Measurements from ENCODE around the gene RARA. TPM values are rescaled to one million over a fixed set of nuclear protein-coding genes. Genes with fewer than 3 reads are reported as not detected.

Gene RARA
- total RNA-seq, result 18.6 TPM
- long read RNA-seq, partial matches to known transcripts, result 4 of 5 reads
- long read RNA-seq, other reads (novel, unspliced or antisense), result 1 of 5 reads

DNA sequence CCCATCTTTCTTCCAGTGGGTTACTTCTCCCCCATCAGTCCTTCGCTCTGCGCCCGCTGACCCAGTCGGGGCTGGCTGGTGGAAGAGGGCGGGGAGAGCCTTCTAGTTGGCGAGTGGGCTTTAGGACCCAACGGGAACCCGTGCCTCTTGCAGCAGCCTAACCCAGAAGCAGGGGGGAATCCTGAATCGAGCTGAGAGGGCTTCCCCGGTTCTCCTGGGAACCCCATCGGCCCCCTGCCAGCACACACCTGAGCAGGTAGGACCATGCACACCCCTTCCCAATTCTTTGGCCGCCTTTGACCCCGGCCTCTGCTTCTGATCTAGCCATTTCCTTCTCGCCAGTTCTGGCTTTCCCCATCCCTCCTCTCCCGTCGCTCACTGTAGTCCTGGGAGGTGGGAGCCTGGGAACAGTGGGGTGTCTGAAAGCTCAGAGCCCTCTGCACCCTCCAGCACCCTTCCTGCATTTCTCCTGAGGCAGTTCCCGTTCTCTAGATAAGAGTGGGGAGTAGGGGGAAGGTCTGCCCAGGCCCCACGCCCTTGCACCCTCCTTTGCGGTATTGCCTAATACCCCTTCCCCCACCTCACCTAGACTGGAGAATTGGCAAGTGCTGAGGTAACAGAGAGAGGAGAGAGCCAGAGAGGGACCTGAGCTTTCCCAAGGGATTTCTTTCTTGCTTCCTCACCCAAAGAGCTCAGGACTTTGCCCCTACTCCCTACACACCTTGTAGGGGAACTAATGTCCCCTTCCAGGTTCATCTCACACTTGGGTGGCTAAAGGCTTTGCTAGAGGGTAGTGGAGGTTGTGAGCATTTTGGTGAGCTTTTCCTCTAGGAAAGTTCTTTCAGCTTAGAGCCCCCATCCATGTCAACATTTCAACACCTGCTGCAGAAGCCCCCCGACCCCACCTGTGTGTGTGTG, at the start of gene RARA:
Gene RARA, plus strand, starts transcription at position 150 of the 918 bp plus-strand sequence. CDS start 22,039 bp downstream, outside the sequence.
- ATAC-seq, result peak; percentile 29
- DNase-seq, result peak; percentile 70
- intact Hi-C loops (cut with micrococcal nuclease), result no loop called here

DNA sequence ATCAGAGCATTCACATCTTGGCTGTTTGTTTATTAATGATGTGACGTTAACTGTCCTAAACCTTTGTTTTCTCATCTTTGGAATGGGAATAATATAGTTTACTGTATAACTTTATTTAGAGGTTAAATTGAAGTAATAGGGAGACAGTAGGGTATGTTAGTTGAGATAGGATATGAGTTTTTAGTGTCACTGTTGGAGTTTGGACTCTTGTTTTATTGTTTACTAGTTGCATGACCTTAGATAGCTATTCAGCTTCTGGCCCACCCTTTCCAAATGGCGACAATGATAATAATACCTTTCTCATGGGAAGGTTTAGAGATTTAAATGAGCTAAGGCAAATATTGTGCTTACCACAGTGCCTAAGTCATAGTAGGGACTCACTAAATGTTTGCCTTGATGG, 49.5 kb upstream of the RARA start:
- no peak for DNase-seq
- intact Hi-C loops (cut with micrococcal nuclease), result no loop called here
- ATAC-seq, result no peak

DNA sequence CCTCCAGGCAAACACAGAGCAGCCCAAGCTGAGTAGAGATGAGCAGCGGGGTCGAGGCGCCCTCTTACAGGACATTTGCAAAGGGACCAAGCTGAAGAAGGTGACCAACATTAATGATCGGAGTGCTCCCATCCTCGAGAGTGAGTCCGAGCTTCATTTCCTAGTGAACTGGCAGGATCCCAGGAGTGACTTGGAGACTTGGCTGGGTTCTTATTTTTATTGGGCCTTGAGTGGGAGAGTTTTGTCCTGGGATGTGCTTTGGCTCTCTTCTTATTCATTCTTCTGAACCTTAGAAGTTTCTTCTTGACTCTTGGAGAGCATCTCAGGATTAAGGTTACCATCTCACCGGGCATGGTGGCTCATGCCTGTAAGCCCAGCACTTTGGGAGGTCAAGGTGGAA, 48.5 kb upstream of the RARA start:
- intact Hi-C loops (cut with micrococcal nuclease), result no loop called here
- DNase-seq (no peak), ATAC-seq (peak; percentile 35)

DNA sequence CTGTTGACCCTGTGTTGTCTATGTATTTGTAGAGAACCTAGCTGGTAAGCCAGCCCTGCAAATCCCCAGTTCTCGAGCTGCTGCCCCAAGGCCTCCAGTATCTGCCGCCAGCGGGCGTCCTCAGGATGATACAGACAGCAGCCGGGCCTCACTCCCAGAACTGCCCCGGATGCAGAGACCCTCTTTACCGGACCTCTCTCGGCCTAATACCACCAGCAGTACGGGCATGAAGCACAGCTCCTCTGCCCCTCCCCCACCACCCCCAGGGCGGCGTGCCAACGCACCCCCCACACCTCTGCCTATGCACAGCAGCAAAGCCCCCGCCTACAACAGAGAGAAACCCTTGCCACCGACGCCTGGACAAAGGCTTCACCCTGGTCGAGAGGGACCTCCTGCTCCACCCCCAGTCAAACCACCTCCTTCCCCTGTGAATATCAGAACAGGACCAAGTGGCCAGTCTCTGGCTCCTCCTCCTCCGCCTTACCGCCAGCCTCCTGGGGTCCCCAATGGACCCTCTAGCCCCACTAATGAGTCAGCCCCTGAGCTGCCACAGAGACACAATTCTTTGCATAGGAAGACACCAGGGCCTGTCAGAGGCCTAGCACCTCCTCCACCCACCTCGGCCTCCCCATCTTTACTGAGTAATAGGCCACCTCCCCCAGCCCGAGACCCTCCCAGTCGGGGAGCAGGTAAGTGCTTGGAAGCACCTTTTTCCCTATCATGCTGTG, 44.4 kb upstream of the RARA start:
- no peak for ATAC-seq
- no peak for DNase-seq
- intact Hi-C loops (cut with micrococcal nuclease), result no loop called here

DNA sequence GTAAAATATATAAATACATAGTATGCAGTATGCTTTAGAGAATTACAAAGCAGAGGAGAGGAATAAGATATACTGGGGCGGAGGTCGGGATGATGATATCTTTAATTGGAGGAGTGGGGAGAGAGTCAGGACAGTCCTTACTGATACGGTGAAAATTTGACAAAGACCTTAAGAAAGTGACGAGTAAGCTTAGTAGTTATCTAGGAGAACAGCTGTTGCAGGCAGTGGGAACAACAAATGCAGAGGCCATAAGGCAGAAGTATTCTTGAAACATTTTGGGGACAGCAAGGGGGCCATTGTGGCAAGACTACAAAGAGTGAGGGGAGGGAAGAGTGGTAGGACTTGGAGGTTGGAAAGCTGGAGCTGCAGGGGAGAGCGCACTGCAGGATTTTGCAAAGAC, 43.6 kb upstream of the RARA start:
- DNase-seq, result no peak
- intact Hi-C loops (cut with micrococcal nuclease), result no loop called here
- no peak for ATAC-seq

DNA sequence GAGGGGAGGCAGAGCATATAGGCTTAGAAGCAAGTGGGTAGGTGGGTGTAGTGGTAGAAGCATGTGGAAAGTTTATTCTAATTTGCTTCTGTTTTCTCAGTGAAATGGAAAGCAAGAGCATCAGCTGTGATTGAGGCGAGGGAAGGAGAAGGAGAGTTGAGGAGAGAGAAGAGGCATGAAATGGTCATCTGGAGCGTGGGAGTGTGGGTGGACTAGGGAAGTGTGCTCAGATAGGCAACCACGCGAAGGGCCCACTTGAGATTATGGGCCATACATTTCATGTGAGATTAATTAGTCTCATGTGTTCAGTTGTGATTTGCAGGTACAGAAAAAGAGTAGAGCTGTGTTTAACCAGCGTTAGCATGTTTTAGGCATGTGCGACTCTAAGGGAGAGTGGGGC, 42.1 kb upstream of the RARA start:
- DNase-seq (no peak), ATAC-seq (no peak)
- intact Hi-C loops (cut with micrococcal nuclease), result no loop called here

DNA sequence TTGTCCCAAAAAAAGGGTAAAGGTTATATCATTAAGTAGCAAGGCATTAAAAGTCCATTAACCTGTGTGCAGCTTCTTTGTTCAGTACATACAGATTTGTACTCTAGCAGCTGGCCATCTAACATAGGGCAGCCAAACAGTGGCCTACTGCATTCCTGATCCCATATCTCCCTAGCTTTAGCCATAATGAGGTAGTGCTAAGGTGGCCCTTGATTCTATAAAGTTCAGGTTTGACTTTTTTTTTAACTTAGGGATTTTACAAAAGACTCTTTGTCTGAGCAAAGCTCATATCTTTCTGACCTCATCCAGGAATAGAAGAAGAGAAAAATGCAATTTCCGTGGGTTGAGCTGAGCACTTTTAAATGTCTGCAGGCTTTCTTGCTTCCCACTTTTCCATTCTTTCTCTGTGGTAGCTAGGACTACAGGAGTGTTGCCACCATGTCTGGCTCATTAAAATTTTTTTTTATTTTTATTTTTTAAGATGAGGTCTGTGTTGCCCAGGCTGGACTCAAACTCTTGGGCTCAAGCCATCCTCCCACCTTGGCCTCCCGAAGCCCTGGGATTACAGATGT, 40.8 kb upstream of the RARA start:
- intact Hi-C loops (cut with micrococcal nuclease), result no loop called here
- ATAC-seq (no peak), DNase-seq (no peak)

DNA sequence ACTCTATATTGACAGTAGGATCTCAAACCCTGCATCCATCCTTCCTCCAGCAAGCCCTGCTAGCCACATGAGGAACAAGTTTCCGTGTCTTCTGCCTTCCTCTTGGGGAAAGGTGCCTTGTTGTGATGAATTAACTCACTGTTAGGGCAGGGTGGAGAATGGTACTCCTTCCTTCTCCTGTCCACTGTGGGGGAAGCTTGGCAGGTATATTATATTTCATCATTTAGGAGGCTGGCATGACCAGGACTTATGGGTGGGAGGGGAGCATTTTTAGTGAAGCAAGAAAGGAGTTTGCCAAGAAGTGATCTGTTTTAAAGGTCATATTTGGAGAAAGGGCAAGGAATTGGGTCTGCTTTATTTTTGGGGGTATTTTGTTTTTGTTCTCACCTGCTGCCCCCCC, 30.6 kb upstream of the RARA start:
- intact Hi-C loops (cut with micrococcal nuclease), result no loop called here
- ATAC-seq (no peak), DNase-seq (no peak)

DNA sequence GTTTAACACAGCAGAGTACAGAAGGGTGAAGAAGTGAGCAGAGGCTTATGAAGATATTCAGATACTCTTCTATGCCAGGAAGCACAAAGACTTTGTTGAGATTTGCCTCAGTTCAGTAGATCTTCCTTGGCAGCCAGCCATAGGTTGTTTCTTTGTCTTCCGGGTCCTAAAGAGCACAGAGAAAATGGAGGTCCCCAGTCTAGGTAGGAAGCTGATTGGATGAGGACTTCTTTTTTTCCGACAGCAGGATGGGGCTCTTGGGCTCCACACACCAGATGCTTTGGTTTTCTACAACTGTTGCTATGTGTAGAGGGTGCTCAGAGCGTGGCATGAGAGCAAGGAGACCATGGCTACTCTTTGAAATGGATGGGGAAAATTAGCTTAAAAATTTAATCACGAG, 29.6 kb upstream of the RARA start:
- ATAC-seq (no peak), DNase-seq (no peak)
- intact Hi-C loops (cut with micrococcal nuclease), result no loop called here

DNA sequence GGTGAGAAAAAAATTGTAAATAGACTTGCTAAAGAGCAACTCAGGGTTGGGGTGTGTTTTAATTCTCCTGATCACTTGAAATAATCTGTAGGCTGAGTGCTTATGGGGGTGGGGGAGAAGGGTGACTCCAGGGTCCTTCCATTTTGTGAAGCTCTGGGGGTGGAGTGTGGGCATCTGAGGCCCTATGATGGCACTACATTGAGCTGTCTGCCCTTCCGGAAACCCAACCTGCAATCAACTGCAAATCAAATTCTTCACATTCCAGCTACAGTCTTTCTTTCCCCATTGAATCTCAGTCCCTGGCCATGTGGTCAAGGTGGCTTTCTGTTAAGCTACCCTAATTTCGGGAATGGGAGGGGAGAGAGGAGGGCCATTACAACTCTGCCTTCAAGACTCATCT, 27.3 kb upstream of the RARA start:
- ATAC-seq (no peak), DNase-seq (no peak)
- intact Hi-C loops (cut with micrococcal nuclease), result loop anchor here (10.0 kb wide), 1 partner anchor 57 kb away; no protein-coding TSS in a partner anchor

DNA sequence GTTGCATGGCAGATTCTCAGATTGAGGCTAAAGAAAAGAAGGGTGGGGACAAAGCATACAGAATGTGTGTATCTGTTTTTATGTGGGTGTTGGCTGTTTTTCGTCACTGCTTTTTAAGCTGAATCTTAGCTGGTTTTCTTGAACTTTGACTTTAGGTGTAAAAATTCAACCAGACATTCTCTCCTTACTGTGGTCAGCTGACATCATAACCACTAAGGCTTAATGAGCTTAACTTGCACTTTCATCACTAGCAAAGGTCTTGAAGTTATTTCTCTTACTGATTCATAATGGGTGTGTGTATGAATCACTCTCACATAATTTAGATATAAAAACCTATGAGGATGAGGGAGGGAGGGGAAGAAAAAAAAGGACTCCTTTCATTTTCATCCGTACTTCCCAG, 25.3 kb upstream of the RARA start:
- DNase-seq (no peak), ATAC-seq (no peak)
- intact Hi-C loops (cut with micrococcal nuclease), result loop anchor here (10.0 kb wide), 1 partner anchor 59 kb away; no protein-coding TSS in a partner anchor

DNA sequence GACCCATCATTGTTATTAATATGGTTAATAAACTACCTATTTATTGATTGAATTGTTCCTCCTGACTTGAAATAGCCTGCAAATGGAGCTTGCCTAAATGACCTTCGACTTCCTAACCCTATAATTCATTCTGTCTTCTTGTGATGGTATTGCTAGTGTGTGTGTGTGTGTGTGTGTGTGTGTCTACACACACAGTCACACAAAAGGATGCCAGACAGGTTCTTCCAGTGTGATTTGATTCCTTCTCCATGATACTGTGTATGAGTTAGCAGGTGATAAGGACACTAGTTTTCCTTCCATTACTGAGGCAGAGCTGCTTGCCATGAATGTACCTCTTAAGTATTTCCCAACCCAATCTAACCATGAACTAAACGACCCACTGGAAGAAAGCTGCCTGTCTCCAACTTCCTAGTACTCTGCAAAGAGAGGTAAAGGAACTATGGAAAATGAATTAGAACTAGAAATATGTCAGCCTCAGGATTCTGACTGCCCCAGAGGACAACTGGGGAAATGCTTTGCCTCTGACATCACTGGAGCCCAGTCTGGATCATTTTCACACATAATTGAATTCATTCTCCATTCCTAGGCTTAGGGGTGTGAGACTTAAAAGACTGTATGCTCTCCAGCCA, 24.8 kb upstream of the RARA start:
- intact Hi-C loops (cut with micrococcal nuclease), result loop anchor here (10.0 kb wide), 1 partner anchor 59 kb away; no protein-coding TSS in a partner anchor
- DNase-seq, result no peak
- peak; percentile 10 for ATAC-seq

DNA sequence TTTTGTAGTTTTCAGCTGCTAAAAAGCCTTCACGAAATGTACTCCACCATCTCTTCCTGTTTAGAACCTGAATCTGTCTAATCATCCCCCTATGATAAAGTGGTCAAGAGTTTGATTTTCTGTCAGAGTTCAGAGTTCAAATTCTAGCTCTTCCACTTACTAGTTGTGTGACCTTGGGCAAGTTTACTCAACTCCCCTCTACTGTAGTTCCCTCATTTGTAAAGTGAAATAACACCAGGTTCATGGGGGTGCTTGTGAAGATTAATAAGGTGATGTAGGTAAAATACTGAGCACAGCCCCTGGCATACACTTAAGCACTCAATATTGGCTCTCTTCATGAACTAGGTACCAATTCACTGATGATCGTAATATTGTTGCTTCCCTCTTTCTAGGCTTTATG, 22.5 kb upstream of the RARA start:
- DNase-seq (no peak), ATAC-seq (no peak)
- intact Hi-C loops (cut with micrococcal nuclease), result loop anchor here (10.0 kb wide), 1 partner anchor 62 kb away; no protein-coding TSS in a partner anchor

DNA sequence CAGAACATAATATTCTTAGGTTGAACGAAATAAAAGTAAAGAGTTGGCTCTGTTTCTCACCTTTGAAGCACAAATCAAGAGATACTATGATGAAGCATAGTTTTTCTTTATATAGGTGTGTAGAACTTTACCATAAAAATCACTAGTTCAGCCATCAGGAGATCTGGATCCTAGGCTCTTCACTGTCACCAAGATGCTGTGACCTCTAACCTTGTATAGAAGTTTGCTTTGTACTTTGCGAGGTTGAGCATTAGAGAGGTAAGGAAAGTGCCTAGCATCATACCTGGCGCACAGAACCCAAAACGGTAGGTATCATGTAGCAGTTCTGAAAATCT, 21.9 kb upstream of the RARA start:
- no peak for DNase-seq
- intact Hi-C loops (cut with micrococcal nuclease), result loop anchor here (10.0 kb wide), 1 partner anchor 62 kb away; no protein-coding TSS in a partner anchor
- no peak for ATAC-seq

DNA sequence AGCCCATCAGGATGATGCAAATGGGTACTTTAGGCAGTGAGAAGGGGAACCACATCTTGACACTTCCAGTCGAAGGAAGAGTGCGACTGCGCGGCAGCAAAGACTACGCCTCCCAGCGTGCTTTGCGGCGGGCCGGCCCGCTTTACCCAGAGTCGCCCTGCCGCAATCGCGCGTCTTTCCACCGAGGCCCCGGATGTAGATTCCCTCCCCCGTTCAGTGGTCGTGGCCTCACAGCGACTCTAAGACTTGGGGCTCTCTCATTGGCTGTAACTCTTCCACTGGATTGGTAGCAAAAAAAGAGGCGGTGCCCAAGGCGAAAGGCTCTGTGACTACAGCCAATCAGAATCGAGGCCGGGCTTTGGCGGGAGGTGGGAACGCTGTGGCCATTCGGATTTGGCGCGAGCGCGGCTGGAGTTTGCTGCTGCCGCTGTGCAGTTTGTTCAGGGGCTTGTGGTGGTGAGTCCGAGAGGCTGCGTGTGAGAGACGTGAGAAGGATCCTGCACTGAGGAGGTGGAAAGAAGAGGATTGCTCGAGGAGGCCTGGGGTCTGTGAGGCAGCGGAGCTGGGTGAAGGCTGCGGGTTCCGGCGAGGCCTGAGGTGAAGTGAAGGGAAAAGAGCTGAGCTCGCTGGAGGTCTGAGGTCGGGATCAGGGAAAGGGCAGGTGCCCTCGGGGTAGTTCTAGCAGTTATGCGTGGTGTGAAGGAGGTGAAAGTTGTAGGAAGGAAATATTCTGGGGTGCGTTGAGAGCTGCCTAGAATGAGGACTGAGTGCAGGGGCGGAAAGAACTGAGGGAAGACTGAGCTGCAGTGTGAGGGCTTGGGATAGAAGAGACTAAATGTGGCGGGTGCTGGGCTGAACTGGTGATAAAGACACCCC, 21.2 kb upstream of the RARA start, which contains the start of gene CDC6:
Gene CDC6, plus strand, starts transcription at position 386 of the 876 bp plus-strand sequence. CDS start 1,542 bp downstream, outside the sequence.
- peak; percentile 98 for DNase-seq
- peak; percentile 98 for ATAC-seq
- intact Hi-C loops (cut with micrococcal nuclease), result loop anchor here (10.0 kb wide), 1 partner anchor 63 kb away; no protein-coding TSS in a partner anchor

DNA sequence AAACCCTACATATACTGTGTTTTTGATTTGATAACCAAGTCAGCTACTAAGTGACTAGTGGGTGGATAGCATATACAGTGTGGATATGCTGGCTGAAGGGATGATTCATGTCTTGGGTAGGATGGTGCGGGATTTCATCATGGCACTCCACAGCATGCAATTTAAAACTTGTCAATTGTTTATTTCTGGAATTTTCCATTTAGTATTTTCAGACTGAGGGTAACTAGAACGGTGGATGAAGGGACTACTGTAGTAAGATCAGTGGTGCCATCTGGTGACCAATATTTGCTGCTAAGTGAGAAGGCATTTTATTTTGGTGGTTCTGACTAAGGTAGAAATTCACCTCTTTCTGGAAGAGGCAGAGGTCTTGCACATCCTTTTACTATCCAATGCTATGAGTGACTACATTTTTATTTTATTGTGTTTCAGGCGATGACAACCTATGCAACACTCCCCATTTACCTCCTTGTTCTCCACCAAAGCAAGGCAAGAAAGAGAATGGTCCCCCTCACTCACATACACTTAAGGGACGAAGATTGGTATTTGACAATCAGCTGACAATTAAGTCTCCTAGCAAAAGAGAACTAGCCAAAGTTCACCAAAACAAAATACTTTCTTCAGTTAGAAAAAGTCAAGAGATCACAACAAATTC, 18.2 kb upstream of the RARA start:
- ATAC-seq (no peak), DNase-seq (no peak)
- intact Hi-C loops (cut with micrococcal nuclease), result no loop called here

DNA sequence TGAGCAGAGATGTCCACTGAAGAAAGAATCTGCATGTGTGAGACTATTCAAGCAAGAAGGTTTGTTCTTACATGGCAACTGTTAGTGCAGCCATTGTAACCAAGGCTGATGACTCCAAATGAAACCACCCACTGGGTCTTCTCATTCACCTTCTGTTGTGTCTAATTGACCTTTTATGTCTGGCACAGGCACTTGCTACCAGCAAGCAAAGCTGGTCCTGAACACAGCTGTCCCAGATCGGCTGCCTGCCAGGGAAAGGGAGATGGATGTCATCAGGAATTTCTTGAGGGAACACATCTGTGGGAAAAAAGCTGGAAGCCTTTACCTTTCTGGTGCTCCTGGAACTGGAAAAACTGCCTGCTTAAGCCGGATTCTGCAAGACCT, 17.7 kb upstream of the RARA start:
- ATAC-seq, result no peak
- intact Hi-C loops (cut with micrococcal nuclease), result no loop called here
- DNase-seq, result peak; percentile 69

DNA sequence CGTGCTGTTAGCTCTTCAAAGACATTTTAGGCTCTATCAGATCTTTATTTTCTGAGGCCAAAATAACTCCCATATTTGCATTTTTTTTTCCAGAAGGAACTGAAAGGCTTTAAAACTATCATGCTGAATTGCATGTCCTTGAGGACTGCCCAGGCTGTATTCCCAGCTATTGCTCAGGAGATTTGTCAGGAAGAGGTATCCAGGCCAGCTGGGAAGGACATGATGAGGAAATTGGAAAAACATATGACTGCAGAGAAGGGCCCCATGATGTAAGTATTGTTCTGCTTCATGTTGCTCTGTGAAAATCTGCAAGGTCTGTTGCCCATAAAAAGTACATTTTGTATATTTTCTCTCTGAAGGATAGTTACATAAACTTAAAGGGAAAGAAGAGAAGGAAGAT, 15.6 kb upstream of the RARA start:
- DNase-seq, result no peak
- peak; percentile 86 for ATAC-seq
- intact Hi-C loops (cut with micrococcal nuclease), result no loop called here

Data from left ventricle myocardium superior (tissue), 1 donor.